ENCODE results near the gene RPRD1B. TPM values are rescaled to one million over a fixed set of nuclear protein-coding genes. Genes with fewer than 3 reads are reported as not detected.

RPRD1B gene
- total and polyA plus RNA-seq, 2 of the 13 experiments (the other 11 are each of a cell fraction or from before 2014, with no cell fraction given): 31.1 to 41.5 TPM

DNA sequence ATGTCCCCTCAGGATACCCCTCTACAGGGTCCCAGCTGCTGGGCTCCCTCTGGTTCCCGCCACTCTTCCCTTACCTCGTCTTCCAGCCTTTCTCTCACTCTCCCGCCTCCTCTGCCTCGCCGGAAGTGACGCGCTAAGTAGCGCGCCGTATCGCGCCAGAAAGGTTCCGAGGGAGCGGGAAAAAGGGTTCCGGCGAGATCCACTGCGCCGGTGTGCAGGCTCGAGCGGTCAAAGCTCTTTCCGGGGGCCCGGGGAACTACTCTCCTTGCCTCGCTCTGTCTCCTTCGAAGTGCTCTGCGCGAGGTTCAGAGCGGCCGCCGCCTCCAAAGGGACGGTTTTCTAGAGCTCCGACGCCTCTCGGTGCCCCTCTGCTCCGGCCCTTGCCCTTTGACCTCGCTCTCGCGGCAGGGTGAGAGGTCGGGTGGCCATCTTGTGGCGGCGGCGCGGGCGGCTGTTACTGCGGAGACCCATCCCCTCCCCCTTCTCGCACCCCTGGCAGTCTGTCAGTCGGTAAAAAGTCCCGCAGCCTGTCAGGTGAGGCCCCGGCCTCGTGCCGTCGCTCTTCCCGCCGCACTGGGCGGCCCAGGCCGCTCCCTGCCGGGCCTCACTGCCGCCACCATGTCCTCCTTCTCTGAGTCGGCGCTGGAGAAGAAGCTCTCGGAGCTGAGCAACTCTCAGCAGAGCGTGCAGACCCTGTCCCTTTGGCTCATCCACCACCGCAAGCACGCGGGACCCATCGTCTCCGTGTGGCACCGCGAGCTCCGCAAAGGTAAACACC is at the start of gene RPRD1B, which contains the start of gene TTI1 (continued):
- TF ChIP-seq, protein P1, sequence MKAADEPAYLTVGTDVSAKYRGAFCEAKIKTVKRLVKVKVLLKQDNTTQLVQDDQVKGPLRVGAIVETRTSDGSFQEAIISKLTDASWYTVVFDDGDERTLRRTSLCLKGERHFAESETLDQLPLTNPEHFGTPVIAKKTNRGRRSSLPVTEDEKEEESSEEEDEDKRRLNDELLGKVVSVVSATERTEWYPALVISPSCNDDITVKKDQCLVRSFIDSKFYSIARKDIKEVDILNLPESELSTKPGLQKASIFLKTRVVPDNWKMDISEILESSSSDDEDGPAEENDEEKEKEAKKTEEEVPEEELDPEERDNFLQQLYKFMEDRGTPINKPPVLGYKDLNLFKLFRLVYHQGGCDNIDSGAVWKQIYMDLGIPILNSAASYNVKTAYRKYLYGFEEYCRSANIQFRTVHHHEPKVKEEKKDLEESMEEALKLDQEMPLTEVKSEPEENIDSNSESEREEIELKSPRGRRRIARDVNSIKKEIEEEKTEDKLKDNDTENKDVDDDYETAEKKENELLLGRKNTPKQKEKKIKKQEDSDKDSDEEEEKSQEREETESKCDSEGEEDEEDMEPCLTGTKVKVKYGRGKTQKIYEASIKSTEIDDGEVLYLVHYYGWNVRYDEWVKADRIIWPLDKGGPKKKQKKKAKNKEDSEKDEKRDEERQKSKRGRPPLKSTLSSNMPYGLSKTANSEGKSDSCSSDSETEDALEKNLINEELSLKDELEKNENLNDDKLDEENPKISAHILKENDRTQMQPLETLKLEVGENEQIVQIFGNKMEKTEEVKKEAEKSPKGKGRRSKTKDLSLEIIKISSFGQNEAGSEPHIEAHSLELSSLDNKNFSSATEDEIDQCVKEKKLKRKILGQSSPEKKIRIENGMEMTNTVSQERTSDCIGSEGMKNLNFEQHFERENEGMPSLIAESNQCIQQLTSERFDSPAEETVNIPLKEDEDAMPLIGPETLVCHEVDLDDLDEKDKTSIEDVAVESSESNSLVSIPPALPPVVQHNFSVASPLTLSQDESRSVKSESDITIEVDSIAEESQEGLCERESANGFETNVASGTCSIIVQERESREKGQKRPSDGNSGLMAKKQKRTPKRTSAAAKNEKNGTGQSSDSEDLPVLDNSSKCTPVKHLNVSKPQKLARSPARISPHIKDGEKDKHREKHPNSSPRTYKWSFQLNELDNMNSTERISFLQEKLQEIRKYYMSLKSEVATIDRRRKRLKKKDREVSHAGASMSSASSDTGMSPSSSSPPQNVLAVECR (CRISPR knock-in tag; IDR thresholded peaks at IDR 0.05; ENCODE audit: borderline replicate concordance): peak; percentile 99
- TF ChIP-seq ZNF33A (CRISPR knock-in tag; IDR thresholded peaks at IDR 0.05; ENCODE audit: borderline replicate concordance): peak; percentile 81; the same call in 1 of the 2 replicates
- TF ChIP-seq SUZ12 (IDR thresholded peaks at IDR 0.05; ENCODE audit: low read depth, low read length): no peak
- TF ChIP-seq, protein P2, sequence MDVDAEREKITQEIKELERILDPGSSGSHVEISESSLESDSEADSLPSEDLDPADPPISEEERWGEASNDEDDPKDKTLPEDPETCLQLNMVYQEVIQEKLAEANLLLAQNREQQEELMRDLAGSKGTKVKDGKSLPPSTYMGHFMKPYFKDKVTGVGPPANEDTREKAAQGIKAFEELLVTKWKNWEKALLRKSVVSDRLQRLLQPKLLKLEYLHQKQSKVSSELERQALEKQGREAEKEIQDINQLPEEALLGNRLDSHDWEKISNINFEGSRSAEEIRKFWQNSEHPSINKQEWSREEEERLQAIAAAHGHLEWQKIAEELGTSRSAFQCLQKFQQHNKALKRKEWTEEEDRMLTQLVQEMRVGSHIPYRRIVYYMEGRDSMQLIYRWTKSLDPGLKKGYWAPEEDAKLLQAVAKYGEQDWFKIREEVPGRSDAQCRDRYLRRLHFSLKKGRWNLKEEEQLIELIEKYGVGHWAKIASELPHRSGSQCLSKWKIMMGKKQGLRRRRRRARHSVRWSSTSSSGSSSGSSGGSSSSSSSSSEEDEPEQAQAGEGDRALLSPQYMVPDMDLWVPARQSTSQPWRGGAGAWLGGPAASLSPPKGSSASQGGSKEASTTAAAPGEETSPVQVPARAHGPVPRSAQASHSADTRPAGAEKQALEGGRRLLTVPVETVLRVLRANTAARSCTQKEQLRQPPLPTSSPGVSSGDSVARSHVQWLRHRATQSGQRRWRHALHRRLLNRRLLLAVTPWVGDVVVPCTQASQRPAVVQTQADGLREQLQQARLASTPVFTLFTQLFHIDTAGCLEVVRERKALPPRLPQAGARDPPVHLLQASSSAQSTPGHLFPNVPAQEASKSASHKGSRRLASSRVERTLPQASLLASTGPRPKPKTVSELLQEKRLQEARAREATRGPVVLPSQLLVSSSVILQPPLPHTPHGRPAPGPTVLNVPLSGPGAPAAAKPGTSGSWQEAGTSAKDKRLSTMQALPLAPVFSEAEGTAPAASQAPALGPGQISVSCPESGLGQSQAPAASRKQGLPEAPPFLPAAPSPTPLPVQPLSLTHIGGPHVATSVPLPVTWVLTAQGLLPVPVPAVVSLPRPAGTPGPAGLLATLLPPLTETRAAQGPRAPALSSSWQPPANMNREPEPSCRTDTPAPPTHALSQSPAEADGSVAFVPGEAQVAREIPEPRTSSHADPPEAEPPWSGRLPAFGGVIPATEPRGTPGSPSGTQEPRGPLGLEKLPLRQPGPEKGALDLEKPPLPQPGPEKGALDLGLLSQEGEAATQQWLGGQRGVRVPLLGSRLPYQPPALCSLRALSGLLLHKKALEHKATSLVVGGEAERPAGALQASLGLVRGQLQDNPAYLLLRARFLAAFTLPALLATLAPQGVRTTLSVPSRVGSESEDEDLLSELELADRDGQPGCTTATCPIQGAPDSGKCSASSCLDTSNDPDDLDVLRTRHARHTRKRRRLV (CRISPR knock-in tag; IDR thresholded peaks at IDR 0.05): peak; percentile 97
- TF ChIP-seq SRY (CRISPR knock-in tag; IDR thresholded peaks at IDR 0.05): peak; percentile 85
- TF ChIP-seq PRMT3 (CRISPR knock-in tag; IDR thresholded peaks at IDR 0.05; ENCODE audit: borderline replicate concordance, low read depth): peak; percentile 74; the same call in 1 of the 2 replicates
- 0 out of 2 replicates have a peak, but pooled peaks have one; percentile 59 for TF ChIP-seq STAT5B (CRISPR knock-in tag; IDR thresholded peaks at IDR 0.05)
- TF ChIP-seq FOXA3 (CRISPR knock-in tag; IDR thresholded peaks at IDR 0.05): peak; percentile 45; the same call in 1 of the 2 replicates
- TF ChIP-seq CHD4 (IDR thresholded peaks at IDR 0.05; ENCODE audit: borderline replicate concordance, low read length): no peak
- 0 out of 2 replicates have a peak, but pooled peaks have one; percentile 34 for TF ChIP-seq MED13 (CRISPR knock-in tag; IDR thresholded peaks at IDR 0.05)
- peak; percentile 90; the same call in 1 of the 2 replicates for TF ChIP-seq ZNF333 (CRISPR knock-in tag; IDR thresholded peaks at IDR 0.05; ENCODE audit: borderline replicate concordance)
- TF ChIP-seq ZNF234 (CRISPR knock-in tag; conservative IDR thresholded peaks at IDR 0.05): no peak
- TF ChIP-seq DR1 (CRISPR knock-in tag; IDR thresholded peaks at IDR 0.05): peak; percentile 77
- TF ChIP-seq ZSCAN31 (CRISPR knock-in tag; IDR thresholded peaks at IDR 0.05; ENCODE audit: low read depth): peak; percentile 91
- TF ChIP-seq ETV5 (CRISPR knock-in tag; IDR thresholded peaks at IDR 0.05; ENCODE audit: borderline replicate concordance): peak; percentile 89
- peak; percentile 88 for TF ChIP-seq MYNN (CRISPR knock-in tag; IDR thresholded peaks at IDR 0.05; ENCODE audit: low read depth)
- TF ChIP-seq ZNF569 (CRISPR knock-in tag; IDR thresholded peaks at IDR 0.05; ENCODE audit: borderline replicate concordance): peak; percentile 88; the same call in 1 of the 2 replicates
- TF ChIP-seq KMT2B (CRISPR knock-in tag; IDR thresholded peaks at IDR 0.05): peak; percentile 99
